HepG2 (cell line): ENCODE data around the gene PRSS50.

Experiments
- AFF4 ChIP-seq: sonication (generic); formaldehyde crosslinking; IDR thresholded peaks from 2 replicates; pipeline ENCODE4 v1.4.0; 2020; ENCODE audit warnings: missing genetic modification reagents
- GABPA ChIP-seq, 2 experiments: IDR thresholded peaks; 2 replicates each; pipeline ENCODE4 v1.6.1; 2011 to 2016; ENCODE audit warnings: low read depth in 2 of 2, low read length in 1 of 2, missing biosample characterization in 1 of 2, missing genetic modification characterization in 1 of 2
- NCOA2 ChIP-seq: sonication (generic); formaldehyde crosslinking; IDR thresholded peaks from 2 replicates; pipeline ENCODE4 v1.8.0; 2022; ENCODE audit warnings: inconsistent platforms
- PHF8 ChIP-seq: sonication (generic); formaldehyde crosslinking; IDR thresholded peaks from 2 replicates; pipeline ENCODE4 v1.5.0; 2020; ENCODE audit warnings: missing genetic modification reagents
- SP140L ChIP-seq: sonication (generic); formaldehyde crosslinking; IDR thresholded peaks from 2 replicates; pipeline ENCODE4 v1.4.0; 2020; ENCODE audit warnings: missing genetic modification reagents, borderline replicate concordance

- TF ChIP-seq NCOA2 (CRISPR knock-in tag) = no peak
- TF ChIP-seq AFF4 (CRISPR knock-in tag) = no peak
- no peak for TF ChIP-seq SP140L
- no peak for TF ChIP-seq PHF8
- TF ChIP-seq GABPA (IDR thresholded peaks at IDR 0.05; ENCODE audit: low read depth, low read length) = no peak
- TF ChIP-seq GABPA (CRISPR knock-in tag; IDR thresholded peaks at IDR 0.05; ENCODE audit: low read depth) = no peak
These were observed 46.7 kb downstream of the PRSS50 start for GRCh38 chr3:46670891-46671427.
